CD14-positive monocyte (primary cell): Measurements from ENCODE around the gene PLCG1. TPM values are rescaled to one million over a fixed set of nuclear protein-coding genes. Genes with fewer than 3 reads are reported as not detected.
A peak's percentile ranks its signal among the peaks of the same experiment; 100 is the strongest.
"Not testable (repeated sequence)": the region's sequence is repeated elsewhere in the genome, so short reads cannot be mapped to it uniquely, and the experiment has no call there.

Experiments
- DNase-seq, 3 donors: peaks; one replicate each; pipeline ENCODE4 v3.0.0-alpha.2; 2011 to 2022
- H2AFZ ChIP-seq: 2 replicates; pipeline ENCODE4 v1.6.0; 2012; ENCODE audit warnings: mild to moderate bottlenecking, low read depth, low read length, inconsistent platforms; ENCODE audit not compliant: insufficient read depth, poor library complexity, severe bottlenecking
- H3K27ac ChIP-seq, 2 donors: 1 replicate in 1 of 2; 2 replicates in 1 of 2; pipeline ENCODE4 v1.5.1; 2012 to 2013; ENCODE audit warnings: low read length in 2 of 2, control low read depth in 1 of 2, inconsistent platforms in 1 of 2, low read depth in 1 of 2, mild to moderate bottlenecking in 1 of 2
- H3K27me3 ChIP-seq, 2 donors: one replicate each; pipeline versions ENCODE4 v1.6.0 to v1.6.1; 2011 to 2013; ENCODE audit warnings: low read length in 2 of 2; ENCODE audit not compliant: control insufficient read depth in 2 of 2, insufficient read depth in 2 of 2
- H3K36me3 ChIP-seq, 2 donors: replicated peaks in 1 of 2; 1 replicate in 1 of 2; 2 replicates in 1 of 2; pipeline versions ENCODE4 v1.5.1 to v1.6.1; 2012 to 2013; ENCODE audit warnings: low read length in 2 of 2, control low read depth in 1 of 2, inconsistent platforms in 1 of 2, mild to moderate bottlenecking in 1 of 2; ENCODE audit not compliant: insufficient read depth in 2 of 2, control insufficient read depth in 1 of 2
- H3K4me1 ChIP-seq, 2 donors: 1 replicate in 1 of 2; 2 replicates in 1 of 2; pipeline versions ENCODE4 v1.5.1 to v1.6.1; 2012 to 2013; ENCODE audit warnings: low read length in 2 of 2, control low read depth in 1 of 2, inconsistent platforms in 1 of 2, mild to moderate bottlenecking in 1 of 2, moderate library complexity in 1 of 2; ENCODE audit not compliant: insufficient read depth in 2 of 2, control insufficient read depth in 1 of 2
- H3K4me2 ChIP-seq: replicated peaks from 2 replicates; pipeline ENCODE3; 2012; ENCODE audit warnings: low read length, moderate library complexity, mild to moderate bottlenecking; ENCODE audit not compliant: poor library complexity, severe bottlenecking; ENCODE audit errors: extremely low read depth
- H3K4me3 ChIP-seq, 3 experiments: fragments of 200-600 bp in 1 of 3; sonication (generic) in 1 of 3; replicated peaks in 1 of 3; 1 replicate in 2 of 3; 2 replicates in 1 of 3; pipeline ENCODE4 v1.5.1; 2011 to 2013; ENCODE audit warnings: low read length in 3 of 3, mild to moderate bottlenecking in 3 of 3, control low read depth in 2 of 3, low read depth in 2 of 3, inconsistent platforms in 1 of 3, moderate library complexity in 1 of 3
- H3K79me2 ChIP-seq: 2 replicates; pipeline ENCODE4 v1.6.0; 2012; ENCODE audit warnings: mild to moderate bottlenecking, control low read depth, inconsistent platforms, low read length, moderate library complexity; ENCODE audit not compliant: insufficient read depth
- H3K9ac ChIP-seq: 2 replicates; pipeline ENCODE4 v1.6.0; 2017; ENCODE audit warnings: low read length, mild to moderate bottlenecking; ENCODE audit not compliant: insufficient read depth, poor library complexity, severe bottlenecking
- H3K9me3 ChIP-seq, 2 donors: replicated peaks in 1 of 2; 1 replicate in 1 of 2; 2 replicates in 1 of 2; pipeline versions ENCODE4 v1.5.1 to v1.6.1; 2012 to 2013; ENCODE audit warnings: low read length in 2 of 2, control low read depth in 1 of 2; ENCODE audit not compliant: control insufficient read depth in 1 of 2, insufficient read depth in 1 of 2
- H4K20me1 ChIP-seq: 2 replicates; pipeline ENCODE4 v1.6.0; 2012; ENCODE audit warnings: mild to moderate bottlenecking, low read length, control low read depth, moderate library complexity; ENCODE audit not compliant: insufficient read depth
- H3K27ac Mint-ChIP-seq, 7 donors: one replicate each; pipeline ENCODE4 v1.8.0; 2020; ENCODE audit warnings: mild to moderate bottlenecking in 7 of 7, mixed read lengths in 7 of 7, moderate library complexity in 6 of 7, inconsistent platforms in 2 of 7
- H3K27me3 Mint-ChIP-seq, 3 donors: one replicate each; pipeline ENCODE4 v1.8.0; 2021 to 2022; ENCODE audit warnings: low read depth in 3 of 3, mild to moderate bottlenecking in 3 of 3, mixed read lengths in 3 of 3, moderate library complexity in 3 of 3, inconsistent platforms in 1 of 3
- H3K36me3 Mint-ChIP-seq, 2 donors: one replicate each; pipeline ENCODE4 v1.8.0; 2020; ENCODE audit warnings: mixed read lengths in 2 of 2, inconsistent platforms in 1 of 2, mild to moderate bottlenecking in 1 of 2
- H3K4me1 Mint-ChIP-seq: one replicate; pipeline ENCODE4 v1.8.0; 2020; ENCODE audit warnings: mild to moderate bottlenecking, mixed read lengths
- H3K4me3 Mint-ChIP-seq, 2 donors: one replicate each; pipeline ENCODE4 v1.8.0; 2020; ENCODE audit warnings: mild to moderate bottlenecking in 2 of 2, mixed read lengths in 2 of 2, moderate library complexity in 1 of 2
- H3K9me3 Mint-ChIP-seq, 7 donors: one replicate each; pipeline ENCODE4 v1.8.0; 2020 to 2022; ENCODE audit warnings: mixed read lengths in 7 of 7, mild to moderate bottlenecking in 6 of 7, moderate library complexity in 6 of 7, inconsistent platforms in 2 of 7
- WGBS: methylation state at CpG from one replicate; pipeline ENCODE4 v1.1.5; 2013; ENCODE audit warnings: missing lambda C conversion rate; ENCODE audit not compliant: insufficient coverage; 5-methylcytosine and 5-hydroxymethylcytosine counted together
- intact Hi-C, 2 donors: fragments of 100-400 bp; cut with micrococcal nuclease; formaldehyde crosslinking; loops; one replicate each; pipeline versions ENCODE4 v1.15.0 to v1.15.1; 2023
- polyA plus RNA-seq, 3 donors: library from polyadenylated mRNA; depleted of rRNA in 1 of 3; unstranded in 2 of 3; stranded (reverse) in 1 of 3; fragments of 300-500 nt in 2 of 3; fragments of >200 nt in 1 of 3; fragmentation: Illumina TruSeq in 2 of 3; gene quantifications; 1 replicate in 2 of 3; 2 replicates in 1 of 3; pipeline ENCODE4 v1.2.3, GENCODE V29; 2012 to 2021
- TF ChIP-seq, protein P1 (sequence below): fragments of 200-600 bp; IDR thresholded peaks from one replicate; pipeline ENCODE4 v1.8.0; 2022; ENCODE audit warnings: antibody characterized with exemption, mild to moderate bottlenecking

The PLCG1 gene
- polyA plus RNA-seq, 3 donors, result 0.33 to 3.8 (median 1.0) TPM

GRCh38 chr20:41126719-41127118, 10.6 kb upstream of the PLCG1 start:
- Histone ChIP-seq H3K27ac (no peak overlapping the region), H4K20me1 (no peaks in the 10 kb centered on the region), H3K27me3 (no peaks in the 10 kb centered on the region), H3K4me2 (no peak overlapping the region), H3K9me3 (no peaks in the 10 kb centered on the region), H3K4me3 (no peak overlapping the region), H3K79me2 (no peaks in the 10 kb centered on the region), H3K9ac (no peak overlapping the region), H3K4me1 (no peaks in the 10 kb centered on the region), H3K36me3 (peaks cover 45 to 54% of the 10 kb centered on the region in 2 donors), H2AFZ (no peak overlapping the region)
- Mint-ChIP-seq H3K4me1 (no peaks in the 10 kb centered on the region), H3K9me3 (peaks cover 0 to 5% (median 4%) of the 10 kb centered on the region in 7 donors), H3K27me3 (peaks cover 0 to under 1% (median 0%) of the 10 kb centered on the region in 3 donors), H3K36me3 (peaks cover 49 to 57% of the 10 kb centered on the region in 2 donors), H3K4me3 (no peak overlapping the region), H3K27ac (peak overlapping the region in 2 of 7 donors; percentile 12 to 31)
- no peak for DNase-seq
- intact Hi-C loops, result no loop called here
- TF ChIP-seq, protein P1, sequence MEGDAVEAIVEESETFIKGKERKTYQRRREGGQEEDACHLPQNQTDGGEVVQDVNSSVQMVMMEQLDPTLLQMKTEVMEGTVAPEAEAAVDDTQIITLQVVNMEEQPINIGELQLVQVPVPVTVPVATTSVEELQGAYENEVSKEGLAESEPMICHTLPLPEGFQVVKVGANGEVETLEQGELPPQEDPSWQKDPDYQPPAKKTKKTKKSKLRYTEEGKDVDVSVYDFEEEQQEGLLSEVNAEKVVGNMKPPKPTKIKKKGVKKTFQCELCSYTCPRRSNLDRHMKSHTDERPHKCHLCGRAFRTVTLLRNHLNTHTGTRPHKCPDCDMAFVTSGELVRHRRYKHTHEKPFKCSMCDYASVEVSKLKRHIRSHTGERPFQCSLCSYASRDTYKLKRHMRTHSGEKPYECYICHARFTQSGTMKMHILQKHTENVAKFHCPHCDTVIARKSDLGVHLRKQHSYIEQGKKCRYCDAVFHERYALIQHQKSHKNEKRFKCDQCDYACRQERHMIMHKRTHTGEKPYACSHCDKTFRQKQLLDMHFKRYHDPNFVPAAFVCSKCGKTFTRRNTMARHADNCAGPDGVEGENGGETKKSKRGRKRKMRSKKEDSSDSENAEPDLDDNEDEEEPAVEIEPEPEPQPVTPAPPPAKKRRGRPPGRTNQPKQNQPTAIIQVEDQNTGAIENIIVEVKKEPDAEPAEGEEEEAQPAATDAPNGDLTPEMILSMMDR, result no peak
- WGBS, result 100% methylated on average over 2 of the region's 3 CpGs

GRCh38 chr20:41128317-41128716, 9.0 kb upstream of the PLCG1 start:
- H3K27ac Mint-ChIP-seq, H3K4me1 ChIP-seq, H3K9me3 ChIP-seq, intact Hi-C loops, DNase-seq, H3K79me2 ChIP-seq, H3K27ac ChIP-seq, H3K27me3 Mint-ChIP-seq, H4K20me1 ChIP-seq, H3K4me2 ChIP-seq, H3K4me3 ChIP-seq, H2AFZ ChIP-seq, H3K4me3 Mint-ChIP-seq, H3K9ac ChIP-seq, H3K9me3 Mint-ChIP-seq, H3K4me1 Mint-ChIP-seq, H3K27me3 ChIP-seq: not testable (repeated sequence)
- WGBS, result no CpG with 5 or more reads among the region's 3 CpGs
- H3K36me3 Mint-ChIP-seq, result peaks cover 34 to 41% of the 10 kb centered on the region in 2 donors
- H3K36me3 ChIP-seq, result peaks cover 29 to 38% of the 10 kb centered on the region in 2 donors
